Astrocyte (in vitro differentiated cells and primary cell): Measurements from ENCODE around the gene CSNK2B.

Experiments used
- CTCF ChIP-seq: IDR thresholded peaks from 2 replicates; pipeline ENCODE4 v1.5.1; 2011; ENCODE audit warnings: low read depth, mild to moderate bottlenecking, inconsistent platforms, low read length, moderate library complexity; ENCODE audit not compliant: insufficient read depth
- EZH2 ChIP-seq: IDR thresholded peaks from 2 replicates; pipeline ENCODE4 v1.6.1; 2012; ENCODE audit warnings: mild to moderate bottlenecking, low read length, inconsistent platforms; ENCODE audit not compliant: insufficient read depth

GRCh38 chr6:31681135-31681671 is 15.3 kb downstream of the CSNK2B start:
- TF ChIP-seq EZH2: no peak
- no peak for TF ChIP-seq CTCF
